GM18861 (cell line): Measurements from ENCODE around the gene TDRD3.

Source experiments
- ATAC-seq: cut with Tn5 transposase; IDR thresholded peaks from one replicate; pipeline ENCODE4 v1.9.1; 2021; ENCODE audit not compliant: unreplicated experiment

The TDRD3 gene

DNA sequence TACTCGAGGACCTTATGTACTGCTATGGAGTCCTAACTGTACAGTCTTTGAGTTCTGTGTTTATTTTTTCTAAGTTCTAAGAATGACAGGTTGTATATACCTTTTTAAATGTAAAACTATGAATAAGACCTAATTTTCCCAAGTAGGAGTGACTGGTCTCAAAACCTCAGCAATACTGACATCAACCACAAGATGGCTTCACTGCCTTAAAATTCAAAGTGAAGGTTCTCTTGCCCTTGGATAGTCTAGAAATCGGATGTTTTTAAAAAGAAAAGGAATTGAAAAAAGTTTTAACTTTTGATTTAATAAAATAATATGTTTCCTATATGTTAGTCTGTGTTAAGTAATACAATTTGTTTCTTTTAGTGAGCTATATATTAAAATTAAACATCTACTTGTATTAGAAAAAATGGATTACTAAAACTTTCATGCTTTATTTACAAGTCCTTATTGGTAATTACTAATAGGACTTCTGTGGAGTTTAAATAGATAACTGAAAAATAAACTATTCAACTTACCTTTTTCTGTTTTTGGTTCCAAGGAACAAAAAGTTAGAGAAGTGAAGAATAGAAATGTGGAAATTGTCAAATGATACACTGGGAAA lies 52.0 kb downstream of the TDRD3 start:
- peak; percentile 80 for ATAC-seq

DNA sequence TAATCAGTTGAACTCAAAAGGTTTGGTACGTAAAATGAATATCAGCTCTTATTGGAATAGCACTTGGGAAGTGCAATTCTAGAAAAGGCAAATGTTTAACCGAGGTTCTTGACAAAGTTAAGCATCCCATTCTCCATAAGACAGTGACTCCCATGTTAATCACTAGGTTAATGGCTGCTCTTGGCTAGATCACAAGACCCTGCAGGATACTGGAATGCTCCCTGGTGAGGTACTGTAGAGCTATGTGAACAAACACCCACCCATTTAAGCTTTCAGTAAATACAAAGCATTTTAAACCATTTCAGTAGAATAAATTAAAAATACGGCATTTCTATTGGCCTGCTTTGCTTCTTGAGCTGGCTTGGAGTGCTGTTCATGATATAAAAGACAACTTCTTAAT lies 56.5 kb downstream of the TDRD3 start:
- no peak for ATAC-seq

DNA sequence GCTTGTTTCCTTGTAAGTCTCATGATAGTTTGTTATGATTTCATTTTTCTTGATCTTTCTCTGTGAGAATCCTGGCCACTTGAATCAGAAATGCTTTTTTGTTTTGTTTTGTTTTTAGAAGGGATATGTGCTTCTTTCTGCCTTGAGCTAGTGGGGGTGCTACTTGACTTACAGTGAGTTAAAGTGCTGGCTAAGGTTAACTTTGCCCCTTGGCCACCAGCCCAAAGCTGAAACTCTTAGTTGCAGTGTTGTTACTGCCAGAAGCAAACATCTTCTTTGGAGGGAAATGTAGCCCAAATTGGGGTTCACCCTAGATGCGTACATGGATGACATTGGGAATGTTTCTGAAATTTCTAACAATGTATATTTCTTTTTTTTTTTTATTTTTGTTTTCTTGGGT lies 57.4 kb downstream of the TDRD3 start:
- ATAC-seq: no peak

DNA sequence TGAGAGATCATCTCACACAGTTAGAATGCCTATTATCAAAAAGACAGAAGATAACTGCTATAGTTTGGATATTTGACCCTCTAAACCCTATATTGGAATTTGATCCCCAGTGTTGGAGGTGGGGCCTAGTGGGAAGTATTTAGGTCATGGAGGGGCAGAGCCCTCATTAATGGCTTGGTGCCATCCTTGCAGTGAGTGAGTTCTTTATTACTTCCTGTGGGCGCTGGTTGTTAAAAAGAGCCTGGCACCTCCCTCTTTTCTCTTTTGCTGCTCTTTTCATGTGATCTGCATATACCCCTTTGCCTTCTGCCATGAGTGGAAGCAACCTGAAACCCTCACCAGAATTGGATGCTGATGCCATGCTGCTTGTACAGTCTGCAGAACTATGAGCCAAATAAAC lies 66.8 kb downstream of the TDRD3 start:
- ATAC-seq: no peak

DNA sequence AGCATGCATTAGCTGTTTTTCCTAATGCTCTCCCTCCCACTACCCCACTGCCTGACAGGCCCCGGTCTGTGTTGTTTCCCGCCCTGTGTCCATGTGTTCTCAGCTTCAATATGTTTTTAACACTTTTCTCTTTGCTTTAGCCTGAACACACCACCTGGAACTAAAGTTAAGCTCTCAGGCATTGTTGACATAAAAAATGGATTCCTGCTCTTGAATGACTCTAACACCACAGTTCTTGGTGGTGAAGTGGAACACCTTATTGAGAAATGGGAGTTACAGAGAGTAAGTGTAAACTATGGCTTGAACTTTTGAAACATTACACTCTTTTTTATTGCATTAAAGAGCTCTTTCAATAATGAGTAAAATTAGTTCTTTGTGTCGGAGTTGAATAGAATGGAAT lies 70.1 kb downstream of the TDRD3 start:
- no peak for ATAC-seq

DNA sequence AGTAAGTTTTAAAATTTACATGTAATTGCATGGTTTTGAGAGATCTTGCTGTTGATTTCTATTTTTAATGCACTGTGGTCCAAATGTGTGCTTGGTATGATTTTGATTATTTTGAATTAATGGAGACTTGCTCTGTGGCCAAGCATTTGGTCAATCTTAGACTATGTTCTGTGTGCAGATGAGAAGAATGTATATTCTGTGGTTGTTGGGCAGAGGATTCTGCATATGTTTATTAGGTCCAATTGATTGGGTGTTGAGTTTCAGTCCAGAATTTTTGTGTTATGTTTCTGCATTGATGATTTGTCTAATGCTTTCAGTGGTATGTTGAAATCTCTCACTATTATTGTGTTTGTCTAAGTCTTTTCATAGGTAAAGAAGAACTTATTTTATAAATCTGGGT lies 82.3 kb downstream of the TDRD3 start:
- ATAC-seq: no peak

DNA sequence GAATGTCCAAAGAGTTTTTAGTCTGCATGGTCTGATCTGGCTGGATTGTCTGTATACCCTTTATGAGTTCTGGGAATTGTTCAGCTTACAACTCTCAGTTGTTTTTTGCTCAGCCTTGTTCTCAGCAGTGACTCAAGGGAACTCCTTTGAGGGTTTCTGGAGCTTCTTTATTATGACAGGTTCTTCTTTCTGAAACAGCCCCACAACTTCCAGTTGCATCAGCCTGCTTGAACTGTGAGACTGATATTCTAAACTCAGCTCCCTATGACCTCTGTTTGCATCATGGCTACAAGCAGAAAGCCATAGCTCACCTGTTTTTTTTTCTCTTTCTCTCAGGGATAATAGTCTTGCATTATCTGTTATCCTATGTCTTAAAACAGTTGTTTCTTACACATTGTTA lies 85.0 kb downstream of the TDRD3 start:
- no peak for ATAC-seq

DNA sequence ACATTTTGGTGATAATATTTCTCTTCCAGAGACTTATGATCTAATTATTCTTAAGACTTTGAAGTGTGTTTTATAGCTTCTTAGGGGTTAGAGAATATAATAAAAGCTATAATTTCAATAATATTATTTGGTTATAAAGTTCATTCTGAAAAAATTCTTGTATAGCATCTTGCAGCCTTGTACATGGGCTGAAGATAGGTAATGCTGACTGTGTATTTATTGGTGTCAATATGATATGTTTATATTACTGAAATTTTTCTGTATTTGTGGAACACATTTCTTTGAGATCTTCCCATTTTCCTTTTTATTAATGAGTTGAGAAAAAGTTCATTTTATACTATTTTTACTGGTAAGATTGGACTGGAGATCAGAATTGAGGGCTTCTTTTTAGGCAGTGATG lies 87.8 kb downstream of the TDRD3 start:
- no peak for ATAC-seq

DNA sequence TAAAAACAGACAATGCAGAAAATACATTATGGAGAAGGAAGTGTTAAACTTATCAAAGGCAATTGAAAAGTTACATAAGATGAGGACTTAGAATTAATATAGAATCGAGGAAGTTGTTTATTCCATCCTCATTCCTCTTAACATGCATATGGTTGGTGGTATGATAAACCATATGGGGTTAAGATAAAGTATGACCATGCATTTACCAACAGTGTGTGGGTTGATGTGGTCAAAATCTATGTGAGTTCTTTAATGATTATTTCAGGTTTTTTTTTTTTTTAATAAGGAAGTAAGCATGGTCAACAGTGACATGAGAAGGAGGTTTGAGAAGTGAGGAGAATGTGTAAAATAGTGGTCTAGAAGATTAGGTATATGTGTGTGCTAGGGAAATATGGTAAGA lies 94.5 kb downstream of the TDRD3 start:
- no peak for ATAC-seq

DNA sequence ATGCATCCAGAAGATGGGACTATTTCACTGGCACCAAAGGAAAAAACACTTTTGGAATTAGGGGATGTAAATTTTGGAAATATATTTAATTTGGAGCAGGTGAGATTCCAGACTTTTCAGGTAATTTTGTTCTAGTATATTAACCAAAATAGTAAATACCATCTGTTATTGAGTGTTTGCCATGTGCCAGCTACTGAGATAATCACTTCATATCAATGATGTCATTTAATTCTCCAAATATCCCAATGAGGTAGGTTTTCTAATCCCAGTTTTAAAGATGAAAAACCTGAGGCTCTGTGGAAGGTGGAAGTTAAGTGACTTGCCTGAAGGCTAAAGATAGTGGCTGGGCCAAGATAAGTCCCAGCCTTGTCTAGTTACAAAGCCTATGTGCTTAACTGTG lies 95.2 kb downstream of the TDRD3 start:
- no peak for ATAC-seq

DNA sequence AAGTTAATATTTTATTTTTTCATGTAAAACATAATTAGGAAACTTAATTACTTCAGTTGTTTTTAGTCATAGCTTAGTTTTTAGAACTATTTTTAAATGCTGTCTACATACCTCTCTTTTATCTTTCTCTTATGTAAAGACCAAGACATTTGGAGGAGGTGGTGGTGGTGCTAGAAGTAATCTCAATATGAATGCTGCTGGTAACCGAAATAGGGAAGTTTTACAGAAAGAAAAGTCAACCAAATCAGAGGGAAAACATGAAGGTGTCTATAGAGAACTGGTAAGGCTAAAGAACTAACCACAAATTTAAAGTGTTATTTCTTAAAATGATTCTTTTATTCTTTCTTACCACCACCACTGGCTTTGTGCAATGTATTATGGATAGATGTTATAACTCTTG lies 97.3 kb downstream of the TDRD3 start:
- ATAC-seq: peak; percentile 43

DNA sequence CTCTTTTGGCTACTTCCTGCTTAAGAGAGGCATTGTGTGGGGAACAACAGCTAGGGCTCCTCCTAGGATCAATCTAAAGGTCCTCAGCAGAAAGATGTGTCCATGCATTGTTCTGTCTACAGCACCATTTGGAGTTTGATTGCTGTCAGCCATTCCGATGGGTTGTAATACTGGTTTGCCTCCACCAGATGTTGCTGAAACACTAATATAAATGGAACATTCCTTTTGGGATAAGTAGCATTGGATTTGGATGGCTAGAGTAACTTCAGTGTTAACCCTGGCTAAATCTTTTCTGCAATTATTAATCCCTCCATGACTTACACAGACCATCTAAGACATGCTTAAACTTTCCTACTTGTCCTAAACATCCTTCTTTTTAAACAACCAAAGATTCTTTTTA lies 104.2 kb downstream of the TDRD3 start:
- no peak for ATAC-seq

DNA sequence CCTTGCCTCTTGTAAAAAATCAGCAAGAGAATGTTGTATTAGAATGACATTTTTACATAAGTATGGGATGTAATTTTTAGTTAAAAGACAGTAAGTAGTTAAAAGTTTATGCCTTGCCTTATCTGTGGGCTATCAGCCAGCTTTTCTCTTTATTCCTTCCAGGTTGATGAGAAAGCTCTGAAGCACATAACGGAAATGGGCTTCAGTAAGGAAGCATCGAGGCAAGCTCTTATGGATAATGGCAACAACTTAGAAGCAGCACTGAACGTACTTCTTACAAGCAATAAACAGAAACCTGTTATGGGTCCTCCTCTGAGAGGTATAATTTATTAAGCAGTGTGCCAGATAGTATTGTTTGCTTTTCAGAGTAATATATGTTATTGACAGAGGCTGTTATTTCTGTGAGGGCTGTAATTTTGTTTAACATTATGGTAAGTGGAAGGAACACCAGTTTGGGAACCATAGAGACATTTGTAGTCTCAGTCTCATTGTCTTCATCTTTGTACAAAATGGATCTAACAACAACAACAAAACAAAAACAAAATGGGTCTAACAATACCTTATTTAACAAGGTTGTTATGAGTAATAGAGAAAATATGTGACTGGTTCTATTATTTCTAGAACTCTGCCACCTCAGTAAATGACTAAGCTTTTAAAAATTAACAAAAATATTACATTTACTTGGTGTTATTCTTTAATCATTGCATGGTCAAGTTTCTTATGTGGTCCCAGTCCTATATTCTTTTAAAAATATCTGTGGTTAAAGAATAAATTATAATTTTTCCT lies 112.8 kb downstream of the TDRD3 start:
- peak; percentile 49 for ATAC-seq

DNA sequence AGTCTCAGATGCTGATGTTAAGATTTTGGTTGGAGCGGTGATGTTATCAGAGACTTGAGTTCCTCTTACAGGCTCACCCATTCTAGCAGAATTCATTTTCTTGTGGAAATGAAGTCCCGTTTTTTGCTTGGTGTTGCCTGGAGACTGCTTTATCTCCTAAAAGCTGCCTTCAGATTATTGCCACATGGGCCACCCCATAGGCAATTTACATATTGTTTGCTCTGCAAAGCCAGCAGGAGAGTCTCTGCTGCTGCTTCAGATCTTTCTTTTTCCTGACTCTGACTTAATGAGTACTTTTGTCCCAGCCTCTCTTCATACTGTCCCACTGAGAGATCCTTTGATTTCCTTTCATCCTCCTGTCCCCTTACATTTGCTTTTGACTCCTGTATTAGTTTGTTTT lies 114.6 kb downstream of the TDRD3 start:
- no peak for ATAC-seq

DNA sequence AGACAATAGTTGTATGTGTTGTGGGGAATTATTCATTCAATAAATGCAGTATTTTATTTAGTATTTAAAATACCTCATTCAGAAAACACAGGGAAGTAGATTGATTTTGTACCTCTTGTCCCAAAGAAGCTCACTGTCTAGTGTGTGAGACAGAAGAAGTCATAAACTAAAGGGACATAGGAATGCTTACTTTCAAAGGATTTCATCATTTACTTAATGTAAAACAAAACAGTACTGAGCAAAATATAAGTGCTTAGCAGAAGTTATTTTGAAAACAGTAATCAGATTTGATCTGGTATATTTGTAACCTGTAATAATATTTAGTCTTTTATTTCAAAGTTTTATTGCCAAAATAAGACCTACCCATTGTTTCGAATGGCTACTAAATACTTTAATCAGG lies 117.9 kb downstream of the TDRD3 start:
- ATAC-seq: no peak

DNA sequence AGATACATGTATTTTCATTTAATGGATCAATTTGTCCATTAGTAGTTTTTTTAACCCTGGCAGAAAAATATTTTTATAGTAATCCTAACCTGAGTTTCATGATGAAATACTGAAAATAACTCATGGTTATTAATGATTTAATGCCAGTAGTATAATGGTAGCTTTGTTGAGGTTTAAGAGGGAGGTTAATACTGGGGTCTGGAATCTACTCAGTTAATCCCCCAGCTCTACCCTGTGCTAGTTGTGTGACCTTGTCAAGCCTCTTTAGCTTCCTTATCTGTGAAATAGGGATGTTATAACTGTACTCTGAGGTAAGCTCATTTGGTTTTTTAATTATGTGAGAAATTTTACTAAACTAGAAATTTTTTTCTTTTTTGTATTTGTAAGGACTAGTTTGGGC lies 122.5 kb downstream of the TDRD3 start:
- no peak for ATAC-seq

DNA sequence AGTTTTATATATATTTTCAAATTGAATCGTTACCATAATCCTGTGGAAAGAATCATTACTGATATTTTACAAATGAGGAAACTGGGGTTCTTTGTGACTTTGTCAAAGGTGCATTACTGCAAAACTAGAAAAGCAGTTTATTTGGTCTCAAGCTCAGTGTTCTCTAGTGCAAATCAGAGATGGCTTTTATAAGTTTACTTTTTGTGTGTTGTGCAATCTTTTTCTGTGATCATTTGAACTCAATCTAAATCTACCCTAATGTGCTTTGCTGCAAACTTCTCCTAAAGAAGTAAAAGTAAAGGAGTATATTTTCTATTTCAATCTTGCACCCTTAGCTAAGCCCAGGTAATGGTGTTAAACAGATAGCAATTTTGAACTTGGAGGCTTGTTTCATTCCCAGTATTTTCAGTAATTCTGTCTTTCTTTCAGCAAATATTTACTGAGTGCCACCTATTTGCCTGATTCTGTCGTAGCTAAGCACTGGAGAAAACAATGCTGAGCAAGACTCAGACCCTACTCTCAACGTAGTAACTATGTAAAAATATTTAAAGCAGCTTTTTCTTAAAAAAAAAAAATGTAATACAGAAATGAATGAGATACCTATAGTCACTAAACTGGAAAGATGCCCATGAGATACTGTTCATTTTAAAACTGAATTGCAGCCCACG lies 124.0 kb downstream of the TDRD3 start:
- no peak for ATAC-seq

DNA sequence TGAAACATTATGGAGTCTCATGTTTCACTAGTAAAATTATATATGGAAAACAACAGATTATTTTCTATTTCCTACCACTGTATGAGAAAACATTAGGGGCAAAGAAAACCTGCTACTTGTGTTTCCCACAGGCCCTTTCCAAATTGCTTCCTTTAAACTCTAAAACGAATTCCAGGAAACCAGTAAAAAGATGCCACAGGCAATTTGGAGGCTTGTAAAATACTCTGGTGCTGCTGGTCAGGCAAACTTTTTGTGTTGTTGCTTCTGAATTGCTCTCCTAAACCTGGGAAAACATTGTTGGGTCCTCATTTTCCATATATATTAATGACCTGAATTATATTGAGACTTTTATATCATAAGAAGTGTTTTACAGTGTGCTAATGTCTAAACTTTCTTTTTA lies 141.5 kb downstream of the TDRD3 start:
- ATAC-seq: no peak

DNA sequence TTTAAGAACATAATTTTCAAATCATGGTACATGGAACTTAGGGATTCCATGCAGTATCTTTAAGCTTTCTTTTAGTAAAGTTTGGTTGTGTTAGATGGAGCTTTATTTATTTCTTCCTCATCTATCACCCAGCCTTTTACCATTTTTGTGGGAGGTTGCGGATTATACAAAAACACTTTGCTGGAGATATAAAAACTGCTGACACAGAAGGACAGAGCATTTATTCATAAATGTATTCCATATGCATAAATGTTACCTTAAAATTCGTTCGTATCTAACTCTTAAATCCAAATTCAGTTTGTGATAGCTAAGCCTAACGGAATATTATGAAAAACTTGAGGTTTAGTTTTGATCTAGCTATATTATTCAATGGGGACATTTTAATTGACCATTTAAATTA lies 143.3 kb downstream of the TDRD3 start:
- no peak for ATAC-seq

DNA sequence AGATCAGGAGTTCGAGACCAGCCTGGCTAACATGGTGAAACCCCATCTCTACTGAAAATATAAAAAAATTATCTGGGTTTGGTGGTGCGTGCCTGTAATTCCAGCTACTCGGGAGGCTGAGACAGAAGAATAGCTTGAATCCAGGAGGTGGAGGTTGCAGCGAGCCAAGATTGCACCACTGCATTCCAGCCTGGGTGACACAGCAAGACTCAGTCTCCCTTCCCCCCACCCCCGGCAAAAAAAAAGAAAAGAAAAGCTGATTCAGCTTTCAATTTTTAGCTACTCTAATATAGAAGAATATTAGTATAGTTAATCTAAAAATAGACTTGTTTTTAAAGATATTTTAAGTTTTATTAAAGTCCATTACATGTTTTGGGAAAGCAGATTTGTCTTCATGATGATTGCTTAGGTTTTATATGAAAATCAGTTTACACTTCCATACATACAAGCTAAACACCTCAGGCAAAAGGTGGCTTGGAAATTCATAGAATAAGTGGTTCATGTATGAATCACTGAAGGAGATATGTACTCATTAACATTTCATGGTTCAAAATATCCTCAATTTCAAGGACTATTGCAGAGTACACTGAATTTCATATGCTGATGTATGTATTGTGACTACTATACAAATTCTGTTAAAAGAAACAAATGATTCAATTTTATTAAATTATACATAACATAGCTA lies 165.2 kb downstream of the TDRD3 start:
- ATAC-seq: no peak

DNA sequence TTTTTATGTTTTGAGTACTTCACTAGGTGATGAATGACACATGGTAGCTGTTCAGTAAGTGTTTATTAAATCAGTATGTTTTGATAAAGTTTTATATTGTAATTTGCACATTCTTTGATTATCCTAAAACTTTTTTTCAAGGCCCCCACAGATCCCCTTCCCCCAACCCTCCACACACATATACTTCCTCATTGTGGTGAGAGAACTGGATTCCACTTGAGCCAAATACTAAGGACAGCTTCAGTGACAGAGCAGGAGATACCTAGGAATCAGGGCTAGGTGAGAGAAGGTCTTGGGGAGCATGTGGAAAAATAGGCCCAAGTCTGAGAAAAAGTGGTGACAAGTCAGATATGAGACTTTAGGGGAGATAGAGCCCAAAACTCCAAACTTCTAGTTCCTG lies 174.6 kb downstream of the TDRD3 start:
- ATAC-seq: no peak
